ENCODE data around the gene TRPM2. TPM values are rescaled to one million over a fixed set of nuclear protein-coding genes. Genes with fewer than 3 reads are reported as not detected.

TRPM2 gene
- total RNA-seq, 1 experiment from 2014 or later: 5.7 TPM

DNA sequence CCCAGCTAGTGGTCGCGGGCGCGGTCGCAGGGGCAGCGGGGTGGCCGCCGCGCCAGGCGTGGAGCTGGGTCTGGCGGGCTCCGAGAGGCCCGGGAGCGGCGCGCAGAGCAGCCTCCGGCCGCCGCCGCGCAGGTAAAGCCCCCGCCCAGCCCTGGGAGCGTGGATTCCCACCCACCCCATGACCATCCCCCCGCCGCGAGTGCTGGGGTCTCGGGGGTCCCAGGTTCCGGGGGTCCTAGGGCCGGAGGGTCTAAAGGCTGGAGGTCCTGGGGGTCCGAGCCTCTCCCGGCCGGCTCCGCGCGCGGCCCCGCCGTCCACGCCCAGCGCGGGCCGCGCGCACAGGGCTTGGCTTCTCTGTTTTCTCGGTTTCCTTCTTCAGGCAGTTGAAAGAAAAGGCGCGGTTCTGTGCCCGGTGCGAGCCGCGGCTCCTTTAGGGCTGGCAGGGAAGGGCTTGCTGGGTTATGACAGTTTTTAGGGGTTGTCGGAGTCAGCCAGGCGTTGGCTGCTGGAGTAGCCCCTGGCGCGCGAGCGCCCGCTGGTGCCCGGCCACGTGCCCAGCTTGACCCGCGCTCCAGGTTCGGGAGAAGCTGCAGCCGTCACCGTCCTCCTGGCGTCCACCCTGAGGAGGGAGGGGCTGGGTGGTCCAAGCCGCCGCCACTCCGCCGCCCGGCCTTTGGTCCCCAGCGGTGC is 102.2 kb downstream of the TRPM2 start:
- DNase-seq (ENCODE audit: extremely low read depth, low read depth): peak; percentile 23

DNA sequence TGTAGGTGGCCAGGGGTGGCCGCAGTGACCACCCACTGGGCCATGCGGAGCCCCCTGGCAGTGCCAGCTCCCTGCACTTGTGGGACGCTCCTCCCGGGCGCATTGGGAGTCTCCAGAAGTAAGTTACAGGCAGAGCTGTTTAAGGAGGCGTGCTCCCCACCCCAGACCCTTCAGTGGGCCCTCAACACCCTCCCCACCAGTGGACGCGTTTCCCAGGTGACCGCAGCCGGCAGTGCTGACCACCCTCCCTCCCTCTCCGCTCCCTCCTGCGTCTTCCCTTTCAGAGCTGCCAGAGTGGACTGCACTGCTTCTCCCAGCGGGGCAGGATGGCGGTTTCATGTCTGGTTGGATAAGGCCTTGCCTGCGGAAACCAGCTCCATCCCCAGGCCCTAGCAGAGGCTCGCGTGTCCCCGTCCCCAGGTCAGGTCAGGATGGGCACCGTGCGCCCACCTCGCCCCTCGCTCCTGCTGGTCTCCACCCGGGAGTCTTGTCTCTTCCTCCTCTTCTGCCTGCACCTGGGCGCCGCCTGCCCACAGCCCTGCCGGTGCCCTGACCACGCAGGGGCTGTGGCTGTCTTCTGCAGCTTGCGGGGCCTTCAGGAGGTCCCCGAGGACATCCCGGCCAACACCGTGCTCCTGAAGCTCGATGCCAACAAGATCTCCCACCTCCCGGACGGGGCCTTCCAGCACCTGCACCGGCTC is 102.9 kb downstream of the TRPM2 start:
- no peak for DNase-seq (ENCODE audit: extremely low read depth, low read depth)

DNA sequence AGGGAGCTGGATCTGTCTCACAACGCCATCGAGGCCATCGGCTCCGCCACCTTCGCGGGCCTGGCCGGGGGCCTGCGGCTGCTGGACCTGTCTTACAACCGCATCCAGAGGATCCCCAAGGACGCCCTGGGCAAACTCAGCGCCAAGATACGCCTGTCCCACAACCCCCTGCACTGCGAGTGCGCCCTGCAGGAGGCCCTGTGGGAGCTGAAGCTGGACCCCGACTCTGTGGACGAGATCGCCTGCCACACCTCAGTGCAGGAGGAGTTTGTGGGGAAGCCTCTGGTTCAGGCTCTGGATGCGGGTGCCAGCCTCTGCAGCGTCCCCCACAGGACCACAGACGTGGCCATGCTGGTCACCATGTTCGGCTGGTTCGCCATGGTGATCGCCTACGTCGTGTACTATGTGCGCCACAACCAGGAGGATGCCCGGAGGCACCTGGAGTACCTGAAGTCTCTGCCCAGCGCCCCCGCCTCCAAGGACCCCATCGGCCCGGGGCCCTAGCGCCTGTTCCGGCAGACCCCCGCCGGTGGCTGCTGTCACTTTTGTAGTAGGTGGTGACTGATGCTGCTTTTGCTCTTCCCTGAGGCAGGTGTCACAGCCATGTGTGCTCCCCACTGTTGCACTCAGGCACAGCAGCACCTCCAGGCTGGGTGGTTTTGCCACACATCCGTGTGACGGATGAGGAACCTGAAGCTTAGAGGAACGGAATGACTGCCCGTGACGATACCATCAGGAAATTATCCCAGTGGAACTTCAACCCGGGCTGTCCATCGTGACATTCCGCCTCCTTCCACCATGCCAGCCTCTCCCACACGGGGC is 103.7 kb downstream of the TRPM2 start:
- no peak for DNase-seq (ENCODE audit: extremely low read depth, low read depth)

DNA sequence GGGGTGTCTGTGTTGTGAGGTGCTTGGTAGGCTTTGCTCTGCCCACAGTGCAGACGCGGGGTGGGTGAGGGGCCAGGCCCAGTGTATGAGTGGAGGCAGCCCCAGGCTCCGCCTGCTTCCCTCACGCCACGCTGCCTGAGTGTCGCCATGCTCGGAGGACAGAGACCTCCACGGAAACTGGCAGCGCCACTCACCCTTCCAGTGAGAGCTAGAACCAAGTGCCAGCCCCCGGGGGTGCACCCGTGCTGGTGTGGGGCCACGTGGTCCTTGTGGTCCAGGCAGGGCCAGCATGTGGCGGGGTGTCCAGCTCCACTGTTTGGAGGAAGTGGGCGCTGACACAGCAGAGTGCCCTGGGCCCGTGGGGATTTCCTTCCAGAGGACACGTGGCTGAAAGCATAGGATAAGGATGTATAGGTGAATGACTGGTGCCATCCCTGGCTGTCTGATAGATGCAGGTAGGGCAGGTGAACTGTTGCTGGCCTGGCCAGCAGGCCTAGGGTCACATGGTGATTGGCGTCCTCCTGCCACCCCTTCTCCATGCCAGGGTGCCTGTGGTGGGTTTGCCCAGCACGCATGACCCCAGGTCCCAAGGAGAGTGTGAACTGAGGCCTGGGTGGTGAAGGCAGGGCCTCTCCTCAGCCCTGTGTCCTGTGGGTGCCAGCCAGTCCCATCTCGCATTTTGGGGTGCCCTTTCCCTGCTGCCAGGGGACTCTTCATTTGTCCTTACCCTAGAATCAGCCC is 105.7 kb downstream of the TRPM2 start:
- no peak for DNase-seq (ENCODE audit: extremely low read depth, low read depth)

DNA sequence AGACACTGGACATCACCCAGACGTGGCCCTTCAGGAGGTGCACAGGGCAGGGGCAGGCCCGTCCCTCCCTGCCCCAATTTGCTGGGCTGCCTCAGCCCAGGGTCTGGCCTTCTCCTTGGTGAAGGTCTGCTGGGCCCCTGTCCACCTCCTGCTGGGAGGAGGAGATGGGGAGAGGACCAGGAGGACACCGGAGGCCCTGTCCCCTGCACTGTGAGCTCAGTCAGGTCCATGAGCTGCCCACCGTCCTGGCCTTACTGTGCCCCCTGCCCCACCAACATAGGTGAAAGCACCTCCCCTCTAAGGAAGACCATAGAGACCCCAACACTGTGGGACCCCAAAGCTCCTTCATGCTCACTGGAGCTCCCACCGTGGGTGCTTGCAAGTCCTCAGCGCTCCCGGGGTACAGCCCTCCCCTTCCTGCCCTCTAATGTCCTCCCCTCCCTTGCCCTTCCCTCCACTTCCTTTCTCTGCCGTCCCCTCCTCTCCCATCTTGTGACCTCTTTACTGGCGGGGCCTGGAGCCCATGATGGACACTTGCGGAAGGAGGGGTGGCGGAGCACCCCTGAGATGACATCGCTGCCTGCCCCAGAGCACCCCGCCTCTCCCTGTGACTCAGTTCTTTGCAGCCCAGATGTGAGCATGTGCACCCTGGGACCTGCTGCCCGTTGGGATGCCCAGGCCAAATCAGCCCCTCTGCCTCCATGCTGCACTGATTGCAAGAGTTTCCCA is 106.5 kb downstream of the TRPM2 start:
- no peak for DNase-seq (ENCODE audit: extremely low read depth, low read depth)

DNA sequence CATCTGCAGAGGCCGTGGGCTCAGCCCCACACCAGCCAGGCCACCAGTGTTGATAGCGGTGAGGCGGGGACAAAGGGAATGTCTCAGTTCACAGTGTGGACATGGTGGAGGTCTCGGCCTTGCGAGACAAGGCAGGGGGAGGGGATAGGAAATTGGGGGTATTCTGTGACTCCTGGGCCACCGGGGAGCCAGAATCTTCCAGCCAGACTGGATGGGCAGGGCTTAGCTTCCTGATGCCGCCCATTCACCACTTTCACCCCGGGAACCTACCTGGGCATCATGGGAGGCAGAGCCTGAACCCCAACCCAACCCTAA is 107.0 kb downstream of the TRPM2 start:
- DNase-seq (ENCODE audit: extremely low read depth, low read depth): no peak

DNA sequence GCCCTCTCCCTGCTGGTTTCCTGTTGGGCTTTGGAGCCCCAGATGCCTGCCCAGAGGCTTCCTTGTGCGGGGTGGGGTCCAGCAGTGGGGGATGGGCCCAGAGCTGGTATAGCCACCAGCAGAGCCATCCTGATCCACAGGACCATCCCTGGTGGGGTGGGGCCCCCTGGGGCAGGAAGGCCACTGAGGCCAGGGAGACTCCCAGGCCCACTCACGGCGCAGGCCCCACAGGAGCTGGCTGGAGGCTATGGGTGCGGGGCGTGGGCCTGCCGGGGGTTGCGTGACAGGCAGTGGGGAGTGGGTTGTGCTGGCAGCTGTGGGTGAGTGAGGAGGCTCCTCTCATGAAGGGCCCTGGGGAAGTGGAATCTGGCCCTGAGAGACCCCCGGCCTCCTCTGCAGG is 107.6 kb downstream of the TRPM2 start:
- DNase-seq (ENCODE audit: extremely low read depth, low read depth): no peak

DNA sequence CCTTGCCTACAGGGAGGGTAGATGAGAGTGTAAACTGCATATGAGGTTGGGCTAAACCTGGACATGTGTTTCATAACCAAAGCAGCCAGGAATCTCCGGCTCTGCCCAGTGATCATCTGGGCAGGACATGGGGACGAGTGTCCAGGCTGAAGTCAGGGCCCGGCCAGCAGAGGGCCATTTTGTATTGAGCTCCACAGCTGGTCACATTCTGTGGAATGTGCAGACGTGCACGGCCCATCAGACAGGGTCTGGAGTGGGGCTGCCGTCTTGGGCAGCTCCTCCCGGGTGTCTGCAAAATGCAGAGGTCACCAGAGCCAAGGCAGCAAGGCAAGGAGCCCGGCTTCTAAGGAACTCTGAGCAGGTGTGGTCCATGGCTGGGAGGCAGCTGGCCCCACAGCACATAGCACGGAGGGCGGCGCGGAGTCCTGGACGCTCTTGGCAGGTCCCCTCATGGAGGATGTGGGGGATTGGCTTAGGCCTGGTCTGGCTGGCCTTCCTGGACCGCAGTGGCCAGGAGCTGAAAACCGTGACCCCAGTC is 108.1 kb downstream of the TRPM2 start:
- no peak for DNase-seq (ENCODE audit: extremely low read depth, low read depth)

DNA sequence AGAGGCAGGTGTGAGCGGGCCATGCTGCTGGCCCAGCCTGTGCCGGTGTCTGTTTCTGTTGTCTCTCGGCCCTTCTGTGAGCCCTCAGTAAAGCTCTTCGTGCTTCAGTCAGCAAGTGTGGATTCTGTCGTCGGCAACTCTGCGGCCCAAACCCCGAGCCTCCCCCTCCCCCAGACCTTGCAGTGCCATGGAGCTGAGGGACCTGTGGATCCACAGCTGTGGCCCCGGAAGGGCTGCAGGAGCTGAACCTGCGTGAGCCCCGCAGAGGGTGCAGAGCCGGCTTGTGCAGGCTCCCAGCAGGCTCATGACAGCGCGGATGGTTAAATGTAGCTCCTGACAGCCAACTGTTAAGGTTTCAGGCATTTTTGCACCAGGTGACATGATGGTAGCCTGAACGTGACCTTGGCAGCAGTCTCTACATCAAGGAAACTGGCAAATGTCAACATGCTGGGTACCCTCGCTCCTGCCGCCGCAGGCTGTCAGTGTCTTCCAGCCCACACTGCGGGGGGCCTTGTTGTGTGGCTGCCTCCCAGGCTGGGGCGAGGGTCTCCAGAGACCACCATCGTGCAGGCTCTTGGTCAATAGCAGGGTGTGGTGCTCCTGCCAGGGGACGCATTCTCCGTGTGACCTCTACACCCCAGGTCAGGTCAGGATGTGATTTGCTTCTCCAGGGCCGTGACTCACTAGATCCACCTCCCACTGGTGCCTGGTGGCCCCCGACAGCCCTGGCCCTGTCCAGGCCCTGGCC is 108.8 kb downstream of the TRPM2 start:
- DNase-seq (ENCODE audit: extremely low read depth, low read depth): no peak

DNA sequence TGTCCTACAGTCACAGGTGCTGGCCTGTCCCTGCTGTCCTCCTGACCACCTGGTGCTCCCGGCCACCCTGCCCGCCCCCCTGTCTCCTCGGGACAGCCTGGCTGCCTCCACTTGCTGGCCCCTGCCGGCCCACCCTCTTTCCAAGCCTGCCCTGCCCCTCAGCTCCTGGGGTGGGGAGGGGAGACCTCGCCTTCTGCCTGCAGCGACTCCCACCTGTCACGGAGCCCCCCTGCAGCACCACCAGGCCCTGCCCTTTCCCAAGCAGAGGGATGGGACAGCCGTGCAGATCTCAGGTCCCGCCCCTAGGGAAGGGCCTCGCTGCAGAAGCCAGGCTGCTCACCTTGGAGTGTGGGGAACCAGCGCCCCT is 109.4 kb downstream of the TRPM2 start:
- DNase-seq (ENCODE audit: extremely low read depth, low read depth): no peak

DNA sequence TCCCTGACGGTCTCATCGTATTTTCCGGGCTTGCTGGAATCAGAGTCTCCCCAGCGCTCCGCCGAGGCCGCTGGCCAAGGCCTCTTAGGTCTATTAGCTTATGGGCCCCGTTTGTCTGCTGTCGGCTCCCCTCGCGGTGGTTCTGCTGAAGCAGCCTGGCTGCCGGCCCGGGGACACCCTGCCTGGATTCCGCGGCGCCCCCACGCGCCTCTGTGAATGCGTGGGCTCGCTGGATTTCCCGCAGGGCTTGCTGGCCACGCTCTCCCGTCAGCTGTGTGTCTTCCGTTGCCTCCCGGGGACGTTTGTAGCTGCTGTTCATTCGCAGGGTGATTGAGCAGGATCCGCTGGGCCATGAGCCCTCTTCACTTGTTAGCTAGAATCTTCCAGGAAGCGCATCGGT is 110.3 kb downstream of the TRPM2 start:
- no peak for DNase-seq (ENCODE audit: extremely low read depth, low read depth)

DNA sequence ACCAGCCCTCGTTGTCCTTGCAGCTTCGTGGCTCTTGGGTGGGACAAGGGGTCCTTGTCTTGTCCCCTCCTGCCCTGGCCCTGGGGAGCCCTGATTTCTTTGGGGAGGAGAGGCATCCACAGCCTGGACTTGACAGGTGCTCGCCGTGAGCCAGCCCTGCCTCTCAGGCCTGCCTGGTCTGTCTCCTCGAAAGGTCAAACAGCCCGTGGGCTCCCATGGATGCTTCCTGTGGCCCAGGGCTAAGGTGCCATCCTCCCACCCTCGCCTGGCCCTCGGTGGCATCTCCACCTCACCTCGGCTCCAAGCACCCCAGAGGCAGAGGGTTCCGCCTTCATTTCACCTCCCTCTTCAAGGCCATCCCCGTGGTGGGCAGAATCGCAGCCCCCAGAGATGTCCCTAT is 110.9 kb downstream of the TRPM2 start:
- DNase-seq (ENCODE audit: extremely low read depth, low read depth): no peak

DNA sequence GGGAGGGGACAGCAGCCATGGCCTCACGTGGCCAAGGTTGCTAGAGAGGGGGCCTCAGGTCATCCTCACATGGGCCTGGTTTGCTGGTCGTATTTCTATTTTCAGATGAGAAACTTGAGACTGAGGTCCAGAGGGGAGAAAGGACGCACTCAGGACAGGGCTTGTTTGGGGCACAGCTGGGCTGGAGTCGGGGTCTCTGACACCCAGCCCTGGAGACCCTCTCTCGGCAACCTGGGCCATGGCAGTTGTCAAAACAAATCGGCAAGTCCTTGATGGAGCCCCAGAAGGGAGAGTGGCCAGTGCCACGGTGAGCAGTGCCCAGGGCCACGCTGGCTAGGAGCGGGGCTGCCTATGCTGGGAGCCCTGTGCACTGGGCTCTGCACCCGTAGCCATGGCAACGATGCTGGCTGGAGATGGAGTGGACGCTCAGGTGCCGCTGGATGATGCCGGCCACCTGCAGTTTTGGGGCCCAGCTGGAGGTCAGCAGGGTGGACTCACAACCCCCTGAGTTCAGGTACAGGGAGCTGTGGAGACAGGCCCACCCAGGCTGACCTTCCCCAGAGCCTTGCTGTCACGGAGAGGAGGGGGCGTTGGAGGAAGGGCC is 113.0 kb downstream of the TRPM2 start:
- DNase-seq (ENCODE audit: extremely low read depth, low read depth): no peak

DNA sequence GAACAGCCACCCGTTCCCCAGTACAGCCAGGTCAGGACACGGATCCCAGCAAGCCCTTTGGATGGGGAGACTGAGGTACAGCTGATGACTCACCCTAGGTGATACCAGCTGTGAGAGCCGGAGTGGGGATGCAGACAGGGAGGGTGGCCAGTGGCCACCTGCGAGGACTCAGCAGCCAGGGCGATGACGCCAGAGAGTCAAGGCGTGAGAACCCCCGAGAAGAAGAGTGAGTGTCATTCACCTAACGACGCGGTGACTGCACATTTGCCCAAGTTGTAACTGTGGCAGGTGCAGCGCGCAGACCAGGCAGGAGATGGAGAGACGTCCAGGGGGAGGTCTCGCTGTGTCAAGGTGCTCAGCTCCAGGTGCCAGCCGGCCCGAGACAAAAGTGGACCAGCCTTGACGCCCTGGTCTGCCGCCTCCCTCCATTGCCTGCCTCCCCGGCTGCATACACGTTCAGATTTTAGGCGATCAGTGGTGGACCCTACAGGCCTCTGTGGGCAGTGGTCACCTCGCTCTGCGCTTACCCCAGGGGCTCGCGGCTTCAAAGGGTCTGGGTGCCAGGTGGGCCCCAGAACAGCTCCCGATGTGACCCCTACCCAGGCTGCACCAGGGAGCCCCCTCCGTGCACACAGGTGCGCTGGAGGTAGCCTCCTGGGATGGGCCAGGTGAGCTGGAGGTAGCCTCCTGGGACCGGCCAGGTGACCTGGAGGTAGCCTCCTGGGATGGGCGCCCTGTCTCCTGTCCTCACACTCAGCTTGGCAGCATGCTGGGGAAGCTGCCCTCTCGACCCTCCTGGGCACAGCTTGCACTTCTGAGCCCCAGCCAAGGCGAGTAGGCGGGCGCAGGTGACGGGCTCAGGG is 113.8 kb downstream of the TRPM2 start:
- DNase-seq (ENCODE audit: extremely low read depth, low read depth): no peak

DNA sequence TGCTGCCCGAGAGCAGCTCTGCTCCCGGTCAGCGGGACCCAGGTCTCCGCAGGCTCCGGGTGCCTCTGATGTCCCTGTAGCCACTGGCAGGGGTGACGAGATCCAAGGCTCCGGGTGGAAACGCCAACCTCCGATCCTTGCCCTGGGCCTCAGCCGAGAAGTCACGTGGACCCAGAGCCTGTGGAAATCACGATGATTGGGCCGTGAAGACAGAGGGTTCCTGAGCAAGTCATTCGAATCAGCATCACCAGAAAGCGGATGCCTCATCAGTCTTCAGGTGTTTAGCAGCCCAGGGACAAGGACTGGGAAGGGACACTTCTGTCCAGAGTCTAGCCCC is 114.4 kb downstream of the TRPM2 start:
- DNase-seq (ENCODE audit: extremely low read depth, low read depth): no peak

DNA sequence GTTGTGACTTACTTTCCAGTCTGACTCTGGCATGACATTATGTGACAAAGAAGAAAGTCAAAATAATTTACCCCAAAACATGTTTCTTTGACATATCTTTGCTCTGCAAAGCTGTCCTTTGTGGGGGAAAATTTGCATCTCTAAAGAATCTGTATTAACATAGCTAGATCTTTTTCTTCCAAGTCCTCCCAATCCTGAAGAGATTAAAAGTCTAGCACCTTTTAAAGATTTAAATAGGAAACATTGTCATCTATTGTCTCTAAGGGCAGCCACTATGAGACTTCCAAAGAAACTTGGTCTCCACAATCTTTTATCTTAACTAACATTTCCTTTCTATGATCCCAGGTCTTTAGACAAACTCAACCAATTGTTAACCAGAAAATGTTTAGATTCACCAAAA is 117.9 kb downstream of the TRPM2 start:
- no peak for DNase-seq (ENCODE audit: extremely low read depth, low read depth)

DNA sequence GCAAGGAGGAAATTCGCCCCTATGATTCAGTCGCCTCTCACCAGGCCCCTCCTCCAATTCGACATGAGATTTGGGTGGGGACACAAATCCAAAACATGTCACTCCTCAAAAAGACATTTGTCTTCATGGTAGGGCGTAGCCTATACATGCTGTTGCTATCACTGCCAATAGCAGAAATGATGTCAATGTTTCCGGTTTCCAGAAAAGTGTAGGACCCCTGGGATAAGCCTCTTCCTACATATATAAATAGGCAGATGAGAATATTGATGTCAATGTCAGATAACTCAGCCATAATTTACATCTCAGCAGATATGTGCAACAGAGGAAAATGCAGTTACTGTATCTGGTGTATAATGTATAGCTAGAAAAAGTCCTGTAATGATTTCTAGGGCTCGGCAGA is 118.6 kb downstream of the TRPM2 start:
- DNase-seq (ENCODE audit: extremely low read depth, low read depth): no peak

DNA sequence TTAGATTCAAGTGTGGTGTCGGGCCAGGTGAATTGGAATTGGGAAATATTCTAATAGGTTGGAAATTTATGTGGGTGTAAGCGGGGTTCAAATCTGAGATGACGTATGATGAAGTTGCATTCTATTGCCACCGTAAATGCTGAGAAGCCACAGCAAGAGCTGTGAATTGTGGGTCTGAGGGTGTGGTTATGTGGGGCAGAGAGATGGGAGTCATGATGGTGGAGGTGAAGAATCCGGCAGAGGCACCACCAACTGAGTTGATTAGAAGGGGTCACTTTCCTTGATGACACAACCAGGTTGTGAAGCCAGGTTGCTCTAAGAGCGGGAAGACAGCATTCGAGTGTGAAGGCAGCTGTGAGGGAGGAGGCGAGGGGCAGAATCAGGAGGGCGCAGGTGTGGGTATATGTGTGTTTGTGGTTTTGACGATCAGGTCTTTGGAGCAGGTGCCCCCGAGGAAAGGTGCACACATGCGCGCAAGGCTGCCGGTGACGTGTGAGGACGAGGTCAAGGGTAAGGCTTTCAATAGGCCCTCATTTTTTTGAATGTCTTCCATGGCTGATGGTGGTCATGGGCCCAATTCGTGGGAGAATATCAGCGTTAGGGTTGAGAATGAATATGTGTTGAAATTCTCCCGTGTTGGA is 120.6 kb downstream of the TRPM2 start:
- DNase-seq (ENCODE audit: extremely low read depth, low read depth): no peak

Data from NCI-H460 (cell line).